Muscle of leg (tissue), 11 donors: ENCODE measurements around the gene LRCH1. TPM values are rescaled to one million over a fixed set of nuclear protein-coding genes. Genes with fewer than 3 reads are reported as not detected.
A peak's percentile ranks its signal among the peaks of the same experiment; 100 is the strongest.

Experiments
- DNase-seq: peaks from one replicate; pipeline ENCODE4 v3.0.0; 2013
- H3K27ac ChIP-seq: one replicate; pipeline ENCODE4 v1.5.1; 2013; ENCODE audit warnings: mild to moderate bottlenecking, low read length, control low read depth
- H3K27me3 ChIP-seq: one replicate; pipeline ENCODE4 v1.6.1; 2013; ENCODE audit warnings: low read length; ENCODE audit not compliant: control insufficient read depth, insufficient read depth
- H3K36me3 ChIP-seq: one replicate; pipeline ENCODE4 v1.6.1; 2013; ENCODE audit warnings: low read length; ENCODE audit not compliant: control insufficient read depth, insufficient read depth
- H3K4me1 ChIP-seq: one replicate; pipeline ENCODE4 v1.6.1; 2013; ENCODE audit warnings: low read length; ENCODE audit not compliant: control insufficient read depth, insufficient read depth
- H3K4me3 ChIP-seq: one replicate; pipeline ENCODE4 v1.5.1; 2013; ENCODE audit warnings: low read length, control low read depth
- H3K9me3 ChIP-seq: replicated peaks from 2 replicates; pipeline ENCODE4 v1.6.1; 2013; ENCODE audit warnings: low read depth, low read length; ENCODE audit not compliant: control insufficient read depth
- WGBS: methylation state at CpG from one replicate; pipeline ENCODE4 v1.1.5; 2013; ENCODE audit warnings: missing lambda C conversion rate; ENCODE audit not compliant: insufficient coverage; 5-methylcytosine and 5-hydroxymethylcytosine counted together
- polyA plus RNA-seq, 8 donors: library from polyadenylated mRNA; unstranded; fragments of 120-200 nt; gene quantifications; one replicate each; pipeline versions ENCODE4 v1.2.1 to v1.2.3, GENCODE V29; 2013; ENCODE audit warnings: inconsistent platforms in 1 of 8, low replicate concordance in 1 of 8; ENCODE audit not compliant: insufficient read length in 8 of 8, insufficient read depth in 1 of 8
- total RNA-seq: library from RNA; stranded (reverse); fragments of 120-200 nt; gene quantifications from one replicate; pipeline ENCODE4 v1.2.4, GENCODE V29; 2013

Gene LRCH1
- total and polyA plus RNA-seq, 9 donors, result 13.6 to 22.9 (median 19.8) TPM

DNA sequence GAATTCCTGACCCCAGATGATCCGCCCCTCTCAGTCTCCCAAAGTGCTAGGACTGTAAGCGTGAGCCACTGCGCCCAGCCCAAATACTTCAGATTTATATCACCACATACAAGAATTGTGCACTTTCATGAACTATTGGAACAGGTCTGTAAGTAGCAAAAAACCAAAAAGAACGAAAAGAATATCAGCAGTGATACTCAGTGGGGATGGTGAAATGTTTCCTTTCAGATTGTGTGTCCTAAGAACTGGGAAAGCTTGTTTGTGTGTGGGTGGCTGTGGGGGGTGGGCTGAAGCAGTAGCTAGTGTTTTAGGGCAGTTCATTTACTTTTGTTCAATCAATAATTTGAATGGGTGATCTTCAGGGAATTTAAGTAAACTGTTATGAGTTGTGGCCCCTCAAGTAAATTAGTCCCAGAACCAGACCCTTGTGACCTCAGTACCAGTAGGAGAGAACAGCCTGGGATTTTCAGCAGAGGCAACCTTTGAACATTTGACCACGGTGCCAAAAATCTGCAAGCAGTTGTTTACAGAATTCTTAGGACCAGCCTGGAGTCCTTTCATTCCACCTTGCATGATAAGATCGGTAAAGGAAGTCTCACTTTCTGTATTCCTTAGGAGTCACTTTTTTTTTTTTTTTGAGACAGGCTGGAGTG lies 106.6 kb downstream of the LRCH1 start:
- H3K9me3 ChIP-seq, result no peaks in the 10 kb centered on the region
- H3K4me3 ChIP-seq, result no peak overlapping the region
- no peak for DNase-seq
- H3K27ac ChIP-seq, result no peak overlapping the region
- H3K27me3 ChIP-seq, result no peaks in the 10 kb centered on the region
- H3K4me1 ChIP-seq, result peaks cover 5% of the 10 kb centered on the region
- no peaks in the 10 kb centered on the region for H3K36me3 ChIP-seq
- WGBS, result 79% methylated on average over 4 of the region's 6 CpGs

DNA sequence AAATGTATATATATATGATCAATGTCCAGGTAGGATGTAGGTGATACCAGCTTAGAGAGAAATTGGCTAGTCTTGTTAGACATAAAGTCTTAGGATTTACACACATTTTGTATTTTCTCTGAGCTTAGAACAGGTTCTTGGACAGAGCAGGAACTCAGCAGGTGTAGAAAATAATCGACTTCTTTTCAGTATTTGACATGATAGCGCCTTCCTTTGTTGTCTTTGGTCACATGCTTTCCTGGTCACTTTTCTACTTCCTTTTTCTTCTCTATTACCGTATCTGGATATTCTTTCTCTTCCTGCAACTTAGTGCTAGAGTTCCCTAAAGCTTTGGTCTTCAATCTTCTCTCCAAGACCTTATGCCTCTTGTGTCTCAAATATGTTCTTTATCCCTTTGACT lies 107.4 kb downstream of the LRCH1 start:
- no peak overlapping the region for H3K27ac ChIP-seq
- H3K27me3 ChIP-seq, result no peaks in the 10 kb centered on the region
- peaks cover 6% of the 10 kb centered on the region for H3K4me1 ChIP-seq
- no peaks in the 10 kb centered on the region for H3K9me3 ChIP-seq
- no peak for DNase-seq
- 94% methylated on average over 3 of the region's 3 CpGs for WGBS
- no peak overlapping the region for H3K4me3 ChIP-seq
- no peaks in the 10 kb centered on the region for H3K36me3 ChIP-seq

DNA sequence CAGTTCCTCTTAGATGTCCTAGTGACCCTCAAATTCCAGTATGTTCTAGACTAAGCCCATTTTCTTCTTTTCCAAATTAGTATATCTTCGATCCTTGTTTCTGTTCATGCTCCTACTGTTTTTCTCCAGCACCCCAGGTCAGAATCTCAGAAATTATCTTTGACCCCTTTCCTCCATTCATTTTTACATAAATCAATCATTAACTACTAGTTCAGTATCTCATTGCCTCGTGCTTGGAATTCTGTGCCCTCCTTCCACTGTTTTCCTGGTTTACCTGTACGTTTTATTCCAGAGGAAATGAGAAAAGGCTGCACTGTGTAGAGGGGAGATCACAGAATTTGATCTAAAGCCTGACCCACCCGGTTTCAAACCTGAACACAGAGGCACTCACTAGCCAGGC lies 107.9 kb downstream of the LRCH1 start:
- peaks cover 7% of the 10 kb centered on the region for H3K4me1 ChIP-seq
- 91% methylated on average over 1 of the region's 4 CpGs for WGBS

DNA sequence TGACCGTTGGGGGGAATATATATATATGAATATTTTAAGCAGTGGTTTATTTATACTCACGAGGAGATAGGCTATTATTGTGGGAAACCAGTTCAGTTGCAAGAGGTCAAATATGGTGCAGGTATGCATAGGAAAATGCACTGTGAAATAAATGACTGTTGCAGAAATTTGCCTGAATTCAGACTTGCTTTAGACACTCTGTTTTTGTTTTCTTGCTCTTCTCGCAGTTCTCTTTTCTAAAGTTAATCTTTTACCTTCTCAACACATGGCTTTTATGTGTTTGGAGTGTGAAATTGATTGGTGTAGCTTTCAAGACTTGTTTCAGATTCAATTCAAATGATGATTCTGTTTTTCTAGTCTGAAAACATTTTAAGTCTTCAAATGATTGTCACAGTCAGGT lies 109.7 kb downstream of the LRCH1 start:
- Histone ChIP-seq H3K9me3 (no peaks in the 10 kb centered on the region), H3K36me3 (peaks cover 2% of the 10 kb centered on the region), H3K4me3 (no peak overlapping the region), H3K27ac (peak overlapping the region; percentile 49), H3K27me3 (no peaks in the 10 kb centered on the region), H3K4me1 (peaks cover 13% of the 10 kb centered on the region)
- no CpG with 5 or more reads among the region's 3 CpGs for WGBS
- DNase-seq, result no peak

More for the DNA sequence above, 107.9 kb downstream of the LRCH1 start:
- no peak overlapping the region for H3K4me3 ChIP-seq
- H3K27ac ChIP-seq, result no peak overlapping the region
- no peaks in the 10 kb centered on the region for H3K36me3 ChIP-seq
- no peak for DNase-seq
- no peaks in the 10 kb centered on the region for H3K27me3 ChIP-seq
- H3K9me3 ChIP-seq, result no peaks in the 10 kb centered on the region

DNA sequence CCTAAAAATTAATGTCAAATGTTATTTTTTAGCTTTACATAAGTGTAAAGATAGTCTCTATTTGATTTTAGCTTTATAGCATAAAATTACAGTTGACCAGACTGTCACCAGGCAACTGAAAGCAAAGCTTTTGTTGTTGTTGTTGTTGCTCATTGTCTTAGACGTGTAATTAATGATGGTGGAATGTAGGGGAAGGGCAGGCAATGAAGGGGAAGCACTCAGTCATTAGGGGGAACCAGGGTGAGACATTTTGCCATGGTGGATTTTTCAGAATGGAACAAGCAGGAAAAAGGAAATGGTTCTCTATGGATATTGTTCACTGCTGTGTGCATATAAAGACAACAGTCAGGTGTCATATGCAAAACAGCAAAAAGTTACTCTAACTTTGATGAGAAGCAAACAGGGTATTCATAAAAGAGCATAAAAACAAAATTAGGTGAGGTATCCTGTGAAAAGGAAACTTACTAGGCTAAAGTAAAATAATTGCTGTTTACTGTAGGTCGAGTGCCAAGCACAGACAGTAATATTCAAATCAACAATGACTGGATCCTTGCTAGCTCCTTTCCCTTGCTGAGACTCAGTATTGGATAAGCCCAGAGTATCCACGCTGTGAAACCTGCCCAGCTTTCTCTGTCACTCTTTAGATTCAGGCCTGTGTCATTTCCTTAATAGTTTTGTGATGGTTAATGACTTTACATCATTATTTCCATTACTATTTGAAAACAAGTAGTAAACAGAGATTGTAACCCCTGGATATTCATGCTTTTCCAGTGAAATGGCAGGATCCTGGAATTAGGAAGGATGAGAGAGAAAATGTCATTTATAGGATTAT lies 110.5 kb downstream of the LRCH1 start:
- peak overlapping the region; percentile 67 for H3K27ac ChIP-seq
- peak; percentile 36 for DNase-seq
- H3K4me1 ChIP-seq, result peaks cover 16% of the 10 kb centered on the region
- H3K9me3 ChIP-seq, result no peaks in the 10 kb centered on the region
- WGBS, result 44% methylated on average over 1 of the region's 3 CpGs
- peaks cover 2% of the 10 kb centered on the region for H3K36me3 ChIP-seq
- H3K4me3 ChIP-seq, result no peak overlapping the region
- no peaks in the 10 kb centered on the region for H3K27me3 ChIP-seq

DNA sequence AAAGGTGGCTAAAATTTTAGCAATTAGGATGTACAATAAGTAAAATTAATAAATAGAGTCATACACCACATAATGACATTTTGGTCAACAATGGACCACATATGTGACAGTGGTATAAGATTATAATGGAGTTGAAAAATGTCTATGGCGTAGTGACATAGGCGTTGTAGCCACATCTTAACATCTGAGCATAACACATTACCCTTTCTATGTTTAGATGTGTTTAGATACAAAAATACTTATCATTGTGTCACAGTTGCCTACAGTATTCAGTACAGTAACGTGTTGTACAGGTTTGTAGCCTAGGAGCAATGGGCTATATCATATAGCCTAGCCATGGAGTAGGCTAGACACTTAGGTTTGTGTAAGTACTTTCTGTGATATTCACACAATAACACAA lies 111.2 kb downstream of the LRCH1 start:
- H3K36me3 ChIP-seq, result peaks cover 2% of the 10 kb centered on the region
- H3K27ac ChIP-seq, result peak overlapping the region; percentile 67
- no peaks in the 10 kb centered on the region for H3K9me3 ChIP-seq

GRCh38 chr13:46665248-46665632 lies 112.3 kb downstream of the LRCH1 start:
- Histone ChIP-seq H3K36me3 (peaks cover 3% of the 10 kb centered on the region), H3K4me3 (no peak overlapping the region), H3K27me3 (no peaks in the 10 kb centered on the region), H3K9me3 (no peaks in the 10 kb centered on the region), H3K4me1 (peaks cover 17% of the 10 kb centered on the region), H3K27ac (peak overlapping the region; percentile 62)
- no peak for DNase-seq

More for the DNA sequence above, 111.2 kb downstream of the LRCH1 start:
- H3K4me3 ChIP-seq, result no peak overlapping the region
- H3K4me1 ChIP-seq, result peaks cover 16% of the 10 kb centered on the region
- WGBS, result no CpG with 5 or more reads among the region's 3 CpGs
- H3K27me3 ChIP-seq, result no peaks in the 10 kb centered on the region
- DNase-seq, result no peak

DNA sequence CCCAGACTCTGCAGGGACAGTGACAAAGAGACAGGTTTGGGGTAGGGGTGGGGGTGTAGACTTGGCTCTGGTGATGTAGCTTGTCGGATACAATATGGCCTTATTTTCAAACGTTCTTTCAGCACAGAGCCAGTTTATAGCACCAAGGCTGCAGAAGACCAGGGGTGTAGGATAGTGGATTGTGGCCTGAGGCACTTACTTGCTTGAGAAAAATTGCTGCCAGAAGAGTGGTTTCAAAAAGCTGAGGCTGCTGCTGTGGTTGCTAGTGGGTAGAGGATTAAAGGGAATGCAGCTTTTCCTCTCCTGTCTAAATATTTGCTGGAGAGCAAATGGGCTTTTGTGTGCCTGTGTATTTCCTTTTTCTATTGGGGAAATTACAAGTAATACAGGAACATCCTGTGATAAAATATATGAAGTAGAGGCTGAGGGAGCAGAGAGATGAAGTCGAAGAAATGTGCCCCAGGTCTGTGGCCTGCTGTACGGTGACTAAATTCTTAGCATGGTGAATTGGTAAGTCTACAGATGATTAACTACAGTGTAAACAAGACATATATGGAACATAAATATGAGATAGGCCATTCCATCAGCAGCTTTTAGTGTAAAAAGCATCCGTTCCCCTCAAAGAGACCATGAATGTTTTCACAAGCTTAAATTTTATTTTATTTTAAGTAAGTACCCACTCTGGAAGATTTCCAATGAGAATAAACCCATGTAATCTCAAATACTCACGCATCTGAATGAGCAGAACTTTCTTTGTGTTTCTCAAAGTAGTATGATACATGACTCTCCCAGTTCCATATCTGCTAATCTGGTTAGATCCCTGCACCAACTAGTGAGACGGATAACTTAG lies 112.9 kb downstream of the LRCH1 start:
- Histone ChIP-seq H3K27ac (peak overlapping the region; percentile 62), H3K4me1 (peaks cover 18% of the 10 kb centered on the region)

DNA sequence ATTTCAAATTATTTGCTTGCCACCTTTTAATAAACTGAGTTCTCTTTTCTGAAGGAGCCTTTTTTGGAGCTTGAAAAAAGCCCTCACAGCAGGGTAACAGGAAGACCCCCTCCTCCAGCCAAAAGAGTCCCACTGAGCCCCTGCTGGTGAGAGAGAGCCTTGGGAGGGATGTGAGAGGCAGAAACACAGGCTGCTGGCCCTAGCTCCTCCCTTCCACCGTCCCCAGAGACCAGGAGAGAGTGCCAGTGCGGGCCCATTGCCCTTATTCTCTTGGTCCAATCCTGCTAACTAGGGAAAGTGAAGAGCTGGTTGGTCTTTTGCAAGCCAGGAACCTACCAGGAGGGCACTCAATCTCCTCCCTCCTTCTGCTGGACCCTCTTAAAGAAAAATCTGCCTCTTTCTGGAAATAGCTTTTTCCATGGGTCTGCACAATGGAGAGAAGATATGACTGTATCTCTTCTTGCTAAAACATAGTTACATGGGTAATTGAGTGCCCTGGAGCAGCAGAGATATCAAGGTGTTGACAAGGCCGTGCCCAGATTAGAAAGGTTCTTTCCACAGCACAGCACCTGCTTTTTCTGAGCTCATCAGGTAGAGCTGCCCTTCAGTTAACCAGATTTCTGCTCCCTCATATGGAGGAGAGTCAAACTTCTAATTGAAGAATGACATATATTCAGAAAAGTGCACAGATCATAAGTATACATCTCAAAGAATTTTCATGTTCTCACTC lies 113.9 kb downstream of the LRCH1 start:
- Histone ChIP-seq H3K9me3 (no peaks in the 10 kb centered on the region), H3K4me1 (peaks cover 23% of the 10 kb centered on the region), H3K36me3 (peaks cover 12% of the 10 kb centered on the region), H3K4me3 (no peak overlapping the region), H3K27ac (peak overlapping the region; percentile 65), H3K27me3 (no peaks in the 10 kb centered on the region)
- DNase-seq, result no peak
- no CpG with 5 or more reads among the region's 3 CpGs for WGBS

More for the DNA sequence above, 112.9 kb downstream of the LRCH1 start:
- no peak for DNase-seq
- H3K27me3 ChIP-seq, result no peaks in the 10 kb centered on the region
- H3K4me3 ChIP-seq, result no peak overlapping the region
- no peaks in the 10 kb centered on the region for H3K9me3 ChIP-seq
- peaks cover 9% of the 10 kb centered on the region for H3K36me3 ChIP-seq
- WGBS, result 0% methylated on average over 1 of the region's 7 CpGs
